Heart left ventricle (tissue), 13 donors: ENCODE measurements around the gene TRIM67.

Experiments used
- POLR2A ChIP-seq, 2 donors: fragments of 450-650 bp; IDR thresholded peaks; one replicate each; pipeline ENCODE4 v1.6.1; 2017; ENCODE audit warnings: antibody characterized with exemption in 2 of 2, mild to moderate bottlenecking in 2 of 2, moderate library complexity in 2 of 2
- TF ChIP-seq, protein P1 (sequence below), 12 donors: fragments of 200-600 bp; sonication (generic) in 4 of 12; IDR thresholded peaks; one replicate each; pipeline versions ENCODE4 v1.5.0 to v1.8.0; 2018 to 2022; ENCODE audit warnings: antibody characterized with exemption in 12 of 12, mild to moderate bottlenecking in 5 of 12
- donor health status: ischemic (EF 13 %, LVEDD 7.1; RV severe dilation, severe dysfunction).
- donor health status: DM: no; HTN: yes; CAD: no.
- donor health status: DM: no; HTN: no; CAD: no.
- donor health status: ischemic (EF 25% LVEDD 6.9; RV normal size, moderate dysfunction).
- donor health status: ischemic (EF 25% LVEDD 5.7; RV mildly dilated, moderate dysfunction).
- donor health status: ischemic (EF 35%, LVEDD 5.7; RV mildly dilated, moderate dysfunction).
- donor health status: nonischemic (EF 11% LVEDD 7.7; RV severe dilation, severe dysfunction).
- donor health status: DM: yes; HTN: yes; CAD: no.
- donor health status: PGD.
- donor health status: ischemic (EF 29% LVEDD 5.4; RV normal size, mild dysfunction).
- donor health status: nonischemic (EF 23%, LVEDD 6.1; RV moderate dilation, normal function).

DNA sequence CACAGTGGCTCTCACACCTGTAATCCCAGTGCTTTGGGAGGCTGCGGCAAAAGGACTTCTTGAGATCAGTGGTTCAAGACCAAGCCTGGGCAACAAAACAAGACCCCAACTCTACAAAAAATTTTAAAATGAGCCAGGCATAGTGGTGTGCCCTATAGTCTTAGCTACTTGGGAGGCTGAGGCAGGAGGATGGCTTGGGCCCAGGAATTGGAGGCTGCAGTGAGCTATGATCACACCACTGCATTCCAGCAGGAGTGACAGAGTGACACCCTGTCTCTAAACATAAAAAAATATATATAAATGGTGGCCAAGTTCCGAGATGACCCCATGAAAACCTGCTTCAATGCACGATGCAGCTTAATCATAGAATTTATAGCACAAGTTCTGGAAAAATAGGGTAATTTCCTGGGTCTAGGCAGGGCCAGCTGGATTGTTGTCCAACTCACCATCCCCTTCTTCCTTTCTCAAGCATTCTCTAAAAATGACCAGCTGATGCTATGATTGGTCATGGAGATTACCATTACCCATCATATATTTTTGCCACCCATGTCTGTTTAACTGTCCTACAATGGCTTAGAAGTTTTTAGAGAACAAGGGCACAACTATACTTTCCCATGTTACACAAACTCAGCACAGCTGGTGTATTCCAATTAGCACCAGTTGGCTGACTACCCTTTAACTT lies 73.8 kb downstream of the TRIM67 start:
- TF ChIP-seq, protein P1, sequence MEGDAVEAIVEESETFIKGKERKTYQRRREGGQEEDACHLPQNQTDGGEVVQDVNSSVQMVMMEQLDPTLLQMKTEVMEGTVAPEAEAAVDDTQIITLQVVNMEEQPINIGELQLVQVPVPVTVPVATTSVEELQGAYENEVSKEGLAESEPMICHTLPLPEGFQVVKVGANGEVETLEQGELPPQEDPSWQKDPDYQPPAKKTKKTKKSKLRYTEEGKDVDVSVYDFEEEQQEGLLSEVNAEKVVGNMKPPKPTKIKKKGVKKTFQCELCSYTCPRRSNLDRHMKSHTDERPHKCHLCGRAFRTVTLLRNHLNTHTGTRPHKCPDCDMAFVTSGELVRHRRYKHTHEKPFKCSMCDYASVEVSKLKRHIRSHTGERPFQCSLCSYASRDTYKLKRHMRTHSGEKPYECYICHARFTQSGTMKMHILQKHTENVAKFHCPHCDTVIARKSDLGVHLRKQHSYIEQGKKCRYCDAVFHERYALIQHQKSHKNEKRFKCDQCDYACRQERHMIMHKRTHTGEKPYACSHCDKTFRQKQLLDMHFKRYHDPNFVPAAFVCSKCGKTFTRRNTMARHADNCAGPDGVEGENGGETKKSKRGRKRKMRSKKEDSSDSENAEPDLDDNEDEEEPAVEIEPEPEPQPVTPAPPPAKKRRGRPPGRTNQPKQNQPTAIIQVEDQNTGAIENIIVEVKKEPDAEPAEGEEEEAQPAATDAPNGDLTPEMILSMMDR (IDR thresholded peaks at IDR 0.05) = no peak
- TF ChIP-seq POLR2A (IDR thresholded peaks at IDR 0.05) = no peak
